HG02884 (cell line): ENCODE results near the gene FAM124B.
"Not testable (repeated sequence)": the region's sequence is repeated elsewhere in the genome, so short reads cannot be mapped to it uniquely, and the experiment has no call there.

Experiments
- ATAC-seq: cut with Tn5 transposase; IDR thresholded peaks from one replicate; pipeline ENCODE4 v1.9.1; 2021; ENCODE audit warnings: mild to moderate bottlenecking, moderate library complexity; ENCODE audit not compliant: unreplicated experiment

The FAM124B gene

GRCh38 chr2:224413381-224413780, 11.5 kb upstream of the FAM124B start:
- no peak for ATAC-seq

GRCh38 chr2:224412141-224413015, 10.5 kb upstream of the FAM124B start:
- no peak for ATAC-seq

GRCh38 chr2:224410946-224411561, 9.1 kb upstream of the FAM124B start:
- no peak for ATAC-seq

- no peak for ATAC-seq
Observed at GRCh38 chr2:224408676-224409075, 6.8 kb upstream of the FAM124B start.

GRCh38 chr2:224407241-224407701, 5.4 kb upstream of the FAM124B start:
- ATAC-seq = no peak

- no peak for ATAC-seq
Observed at GRCh38 chr2:224405841-224406370, 4.0 kb upstream of the FAM124B start.

GRCh38 chr2:224405412-224405811, 3.5 kb upstream of the FAM124B start:
- peak; percentile 50 for ATAC-seq

- no peak for ATAC-seq
Observed at GRCh38 chr2:224404796-224405195, 2.9 kb upstream of the FAM124B start.

- no peak for ATAC-seq
Observed at GRCh38 chr2:224403657-224404056, 1.8 kb upstream of the FAM124B start.

- no peak for ATAC-seq
Observed at GRCh38 chr2:224400886-224401632, 848 bp downstream of the FAM124B start.

GRCh38 chr2:224400174-224400810, 1.6 kb downstream of the FAM124B start:
- ATAC-seq = no peak

- ATAC-seq = no peak
Observed at GRCh38 chr2:224398289-224398688, 3.6 kb downstream of the FAM124B start.

GRCh38 chr2:224397100-224397499, 4.8 kb downstream of the FAM124B start:
- ATAC-seq = not testable (repeated sequence)

GRCh38 chr2:224395620-224396390, 6.1 kb downstream of the FAM124B start:
- ATAC-seq = no peak

GRCh38 chr2:224393157-224393872, 8.6 kb downstream of the FAM124B start:
- no peak for ATAC-seq

GRCh38 chr2:224392545-224392944, 9.4 kb downstream of the FAM124B start:
- no peak for ATAC-seq

GRCh38 chr2:224389317-224389716, 12.6 kb downstream of the FAM124B start:
- ATAC-seq = no peak

GRCh38 chr2:224386876-224387275, 15.0 kb downstream of the FAM124B start:
- ATAC-seq = no peak

GRCh38 chr2:224382973-224383555, 18.8 kb downstream of the FAM124B start:
- no peak for ATAC-seq
